GM21786 (cell line): ENCODE results near the gene KRTAP5-10.
"Not testable (repeated sequence)": the region's sequence is repeated elsewhere in the genome, so short reads cannot be mapped to it uniquely, and the experiment has no call there.

Experiments
- ATAC-seq: cut with Tn5 transposase; IDR thresholded peaks from one replicate; pipeline ENCODE4 v1.9.1; 2021; ENCODE audit not compliant: unreplicated experiment

Gene KRTAP5-10

DNA sequence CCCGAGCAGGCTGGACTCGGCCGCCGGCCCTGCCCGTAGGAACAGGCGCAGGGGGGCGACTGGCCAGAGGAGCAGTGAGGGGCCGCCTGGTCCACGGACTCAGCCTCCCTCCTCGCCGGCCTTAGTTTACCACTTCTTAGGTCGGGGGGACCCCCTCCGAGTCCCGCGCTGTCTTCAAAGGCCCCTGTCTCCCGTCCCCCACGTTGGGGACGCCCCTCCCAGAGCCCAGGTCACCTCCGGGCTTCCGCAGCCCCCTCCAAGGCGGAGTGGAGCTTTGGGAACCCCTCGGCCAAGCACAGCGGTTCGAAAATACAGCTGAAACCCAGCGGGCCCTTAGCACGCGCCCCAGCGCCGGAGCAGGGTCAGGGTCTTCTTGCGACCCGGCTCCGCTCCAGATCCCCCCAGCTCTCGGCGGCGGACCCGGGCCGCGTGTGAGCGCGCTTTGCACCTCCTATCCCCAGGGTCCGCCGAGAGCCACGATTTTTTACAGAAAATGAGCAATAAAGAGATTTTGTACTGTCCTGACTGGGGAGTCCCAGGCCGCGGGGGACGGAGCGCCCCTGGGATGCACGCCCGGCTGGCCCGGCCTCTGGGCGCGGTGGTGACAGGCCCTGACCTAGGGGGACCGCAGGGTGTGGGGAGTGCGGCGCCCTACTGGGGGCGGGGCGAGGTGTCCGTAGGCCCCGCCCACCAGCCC, 42.3 kb downstream of the KRTAP5-10 start:
- ATAC-seq = not testable (repeated sequence)

DNA sequence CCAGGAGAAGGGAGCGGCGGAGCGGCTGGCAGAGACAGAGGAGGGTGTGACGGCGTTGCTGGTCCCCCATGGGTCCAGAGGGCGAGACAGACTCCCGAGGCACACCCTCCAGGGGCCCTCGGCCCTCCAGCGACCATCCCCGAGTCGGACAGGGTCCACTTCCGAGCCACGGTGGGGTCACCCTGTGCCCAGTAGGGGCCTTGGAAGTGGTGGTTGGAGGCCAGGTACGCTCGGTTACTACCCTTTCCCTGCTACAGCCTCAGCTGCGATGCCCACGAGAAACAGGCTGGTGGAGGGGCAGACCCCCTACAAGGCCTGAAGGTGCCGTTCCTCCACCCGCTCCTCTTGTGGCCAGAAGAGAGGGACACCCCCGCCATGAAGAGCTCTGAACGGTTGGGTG, 42.9 kb downstream of the KRTAP5-10 start:
- ATAC-seq = not testable (repeated sequence)

DNA sequence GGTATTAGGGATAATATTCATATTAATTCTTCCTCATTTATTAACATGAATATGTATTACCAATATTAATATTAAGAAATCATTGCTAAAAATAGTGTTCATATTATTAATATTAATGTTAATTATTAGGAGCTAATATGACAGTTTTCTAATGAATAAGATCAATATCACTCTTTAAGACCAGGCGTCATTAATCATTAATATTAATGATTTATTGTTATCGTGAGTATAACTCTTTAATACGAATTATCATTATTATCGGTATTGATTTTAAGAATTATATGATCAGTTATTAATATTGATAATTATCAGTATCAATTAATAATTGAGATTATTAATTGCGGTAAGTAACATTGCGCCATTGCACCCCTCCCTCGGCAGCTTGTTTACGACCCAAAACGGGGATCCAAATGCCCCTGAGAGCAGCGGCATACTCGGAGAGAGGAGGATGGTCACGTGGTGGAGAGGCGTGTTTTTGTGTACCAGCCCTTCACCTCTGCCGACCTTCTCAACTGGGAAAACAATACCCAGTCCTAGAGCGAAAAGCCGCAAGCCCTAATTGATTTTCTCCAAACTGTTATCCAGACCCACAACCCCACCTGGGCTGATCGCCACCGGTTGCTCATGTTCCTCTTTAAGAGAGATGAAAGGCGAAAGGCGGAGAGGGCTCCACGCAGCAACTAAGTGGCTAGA, 46.0 kb downstream of the KRTAP5-10 start:
- not testable (repeated sequence) for ATAC-seq

DNA sequence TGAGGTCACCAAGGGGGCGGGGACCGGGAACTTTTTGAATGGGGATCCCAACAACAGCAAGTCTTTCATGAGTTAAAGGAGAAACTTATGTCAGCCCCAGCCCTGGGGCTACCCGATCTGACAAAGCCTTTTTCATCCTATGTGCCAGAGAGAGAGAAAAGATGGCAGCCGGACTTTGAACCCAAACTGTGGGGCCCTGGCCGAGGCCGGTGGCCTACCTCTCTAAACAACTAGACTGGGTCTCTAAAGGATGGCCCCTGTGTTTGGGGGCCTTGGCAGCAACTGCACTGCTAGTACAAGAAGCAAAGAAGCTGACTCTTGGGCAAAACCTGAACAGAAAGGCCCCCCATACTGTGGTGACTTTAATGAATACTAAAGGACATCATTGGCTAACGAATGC, 48.6 kb downstream of the KRTAP5-10 start:
- ATAC-seq = not testable (repeated sequence)

DNA sequence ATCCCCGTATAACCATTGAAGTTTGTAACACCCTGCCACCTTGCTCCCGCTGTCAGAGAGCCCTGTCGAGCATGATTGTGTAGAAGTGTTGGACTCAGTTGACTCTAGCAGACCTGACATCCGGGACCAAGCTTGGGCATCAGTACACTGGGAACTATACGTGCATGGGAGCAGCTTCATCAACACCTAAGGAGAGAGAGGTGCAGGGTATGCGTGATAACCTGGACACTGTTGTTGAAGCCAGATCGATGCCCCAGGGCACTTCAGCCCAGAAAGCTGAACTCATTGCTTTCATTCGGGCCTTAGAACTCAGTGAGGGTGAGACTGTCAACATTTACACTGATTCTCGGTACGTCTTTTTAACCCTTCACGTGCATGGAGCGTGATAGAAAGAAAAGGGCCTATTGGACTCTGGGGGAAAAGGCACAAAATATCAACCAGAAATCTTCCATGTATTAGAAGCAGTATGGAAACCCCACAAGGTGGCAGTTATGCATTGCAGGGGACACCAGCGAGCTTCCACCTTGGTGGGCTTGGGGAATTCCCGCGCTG, 49.1 kb downstream of the KRTAP5-10 start:
- not testable (repeated sequence) for ATAC-seq

DNA sequence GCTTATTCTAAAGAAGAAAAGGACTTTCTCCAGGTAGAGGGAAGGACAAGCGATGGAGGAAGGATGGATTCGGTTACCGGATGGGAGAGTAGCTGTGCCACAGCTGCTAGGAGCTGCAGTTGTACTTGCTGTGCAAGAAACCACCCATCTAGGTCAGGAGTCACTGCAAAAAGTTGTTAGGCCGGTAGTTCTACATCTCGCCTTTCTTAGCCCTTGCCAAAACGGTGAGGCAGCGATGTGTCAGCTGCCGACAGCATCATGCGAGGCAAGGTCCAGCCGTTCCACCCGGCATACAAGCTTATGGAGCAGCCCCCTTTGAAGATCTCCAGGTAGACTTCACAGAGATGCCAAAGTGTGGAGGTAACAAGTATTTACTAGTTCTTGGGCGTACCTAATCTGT, 49.6 kb downstream of the KRTAP5-10 start:
- not testable (repeated sequence) for ATAC-seq
